DOHH2 (cell line): ENCODE results near the gene IQSEC3.
"Not testable (repeated sequence)": the region's sequence is repeated elsewhere in the genome, so short reads cannot be mapped to it uniquely, and the experiment has no call there.

Source experiments
- CTCF ChIP-seq: fragments of 200-600 bp; sonication (generic); IDR thresholded peaks from one replicate; pipeline ENCODE4 v1.5.1; 2014; ENCODE audit warnings: antibody characterized with exemption, mild to moderate bottlenecking, low read depth, low read length; ENCODE audit not compliant: poor library complexity, severe bottlenecking
- EZH2phosphoT487 ChIP-seq: fragments of 200-600 bp; sonication (generic); IDR thresholded peaks from 2 replicates; pipeline ENCODE4 v1.6.1; 2017; ENCODE audit warnings: borderline replicate concordance, mild to moderate bottlenecking, antibody characterized with exemption, low read length, moderate library complexity, mixed read lengths

DNA sequence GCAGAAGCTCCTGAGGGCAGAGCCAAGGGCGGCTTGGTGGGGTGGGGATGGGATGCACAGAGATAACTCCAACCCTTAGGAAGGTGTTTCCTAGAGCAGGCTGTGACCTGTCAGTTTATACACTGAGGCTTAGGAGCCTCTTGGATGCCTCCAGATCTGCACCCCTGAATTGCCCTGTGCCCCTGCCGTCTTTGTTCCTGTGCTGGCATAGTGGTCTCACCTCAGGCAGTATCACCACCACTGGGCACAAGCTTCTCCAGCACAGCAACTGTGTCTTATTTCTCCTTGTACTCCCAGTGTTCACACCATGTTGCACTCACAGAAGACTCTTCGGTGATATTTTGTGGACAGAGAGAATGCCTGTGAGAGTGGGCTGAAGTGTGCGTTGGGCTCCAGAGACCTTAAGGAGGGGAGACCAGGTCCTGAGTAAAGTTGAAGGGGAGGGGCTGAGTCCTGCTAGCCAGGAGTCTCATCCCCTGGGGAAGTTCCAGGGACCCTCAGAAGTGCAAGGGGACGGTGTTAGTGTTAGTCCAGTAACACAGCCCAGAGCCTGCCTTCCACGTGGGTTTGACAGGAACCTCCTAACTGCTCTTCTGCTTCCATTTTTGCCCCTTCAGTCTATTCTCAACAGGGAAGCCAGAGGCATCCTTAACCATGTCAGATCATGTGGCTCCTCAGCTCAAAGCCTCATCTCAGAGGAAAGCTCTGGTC is 26.9 kb upstream of the IQSEC3 start:
- not testable (repeated sequence) for TF ChIP-seq CTCF, EZH2phosphoT487
